GM06990 (cell line): ENCODE measurements around the gene CDC20.

ENCODE experiments used
- DNase-seq: peaks from one replicate; pipeline ENCODE4 v3.0.0-alpha.2; 2011; ENCODE audit not compliant: insufficient read length; ENCODE audit errors: extremely low read depth
- H3K27me3 ChIP-seq: replicated peaks from 2 replicates; pipeline ENCODE4 v1.6.0; 2011; ENCODE audit warnings: low read length; ENCODE audit not compliant: control insufficient read depth, insufficient read depth
- H3K36me3 ChIP-seq: 2 replicates; pipeline ENCODE4 v1.5.1; 2011; ENCODE audit warnings: low read length; ENCODE audit not compliant: control insufficient read depth, insufficient read depth
- H3K4me3 ChIP-seq: replicated peaks from 2 replicates; pipeline ENCODE4 v1.5.1; 2011; ENCODE audit warnings: low read depth, mild to moderate bottlenecking, control low read depth, low read length
- CTCF ChIP-seq: IDR thresholded peaks from 2 replicates; pipeline ENCODE4 v1.5.1; 2011; ENCODE audit warnings: low read length, control low read depth, mild to moderate bottlenecking, inconsistent platforms; ENCODE audit not compliant: insufficient read depth, poor library complexity, severe bottlenecking

CDC20 gene

GRCh38 chr1:43317817-43318471 lies 40.8 kb upstream of the CDC20 start:
- TF ChIP-seq CTCF = no peak
- Histone ChIP-seq H3K36me3 (no peaks in the 10 kb centered on the region), H3K27me3 (no peaks in the 10 kb centered on the region), H3K4me3 (no peak overlapping the region)
- DNase-seq = no peak

DNA sequence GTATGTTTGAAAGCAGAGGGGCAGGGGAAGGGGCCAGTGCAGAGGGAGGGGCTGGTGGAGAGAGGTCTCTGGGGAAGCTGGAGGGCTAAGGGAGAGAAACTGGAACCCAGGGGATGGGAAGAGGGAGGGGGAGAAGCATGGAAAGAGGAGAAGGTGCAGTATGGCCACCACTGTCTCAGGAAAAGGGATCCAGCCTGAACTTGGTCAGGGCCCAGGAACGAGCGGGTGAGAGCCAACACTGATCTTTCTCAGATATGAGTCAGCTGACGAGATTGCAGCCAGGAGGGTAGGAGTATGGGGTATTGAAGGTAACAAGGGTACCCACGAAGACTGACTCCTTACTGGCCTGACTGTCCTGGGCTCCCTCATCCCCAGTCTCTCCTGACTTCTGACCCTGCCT lies 40.0 kb upstream of the CDC20 start:
- Histone ChIP-seq H3K4me3 (no peak overlapping the region), H3K27me3 (no peaks in the 10 kb centered on the region), H3K36me3 (no peaks in the 10 kb centered on the region)
- no peak for DNase-seq
- no peak for TF ChIP-seq CTCF

- Histone ChIP-seq H3K27me3 (no peaks in the 10 kb centered on the region), H3K4me3 (no peak overlapping the region), H3K36me3 (no peaks in the 10 kb centered on the region)
- DNase-seq = no peak
- no peak for TF ChIP-seq CTCF
Observed at GRCh38 chr1:43319288-43319687, 39.5 kb upstream of the CDC20 start.

- no peak for DNase-seq
Observed at GRCh38 chr1:43319766-43320165, 39.0 kb upstream of the CDC20 start.

DNA sequence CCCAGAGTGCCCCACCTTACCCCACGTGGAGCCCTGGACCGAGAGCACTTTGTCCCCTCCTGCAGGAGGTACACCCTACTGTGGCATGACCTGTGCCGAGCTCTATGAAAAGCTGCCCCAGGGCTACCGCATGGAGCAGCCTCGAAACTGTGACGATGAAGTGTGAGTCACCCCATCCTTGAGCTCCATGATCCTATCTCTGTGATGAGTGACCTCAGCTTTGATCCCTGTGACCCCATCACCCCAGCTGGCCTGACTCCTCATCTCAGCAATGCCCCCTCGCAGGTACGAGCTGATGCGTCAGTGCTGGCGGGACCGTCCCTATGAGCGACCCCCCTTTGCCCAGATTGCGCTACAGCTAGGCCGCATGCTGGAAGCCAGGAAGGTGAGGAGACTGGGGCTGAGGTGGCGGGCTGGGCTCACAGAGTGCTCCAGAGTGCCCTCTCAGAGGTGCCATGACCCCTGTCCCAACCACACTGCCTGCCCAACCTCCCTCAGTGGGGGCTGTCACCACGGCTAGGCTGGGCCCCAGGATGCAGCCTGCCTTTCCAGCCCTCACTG lies 37.4 kb upstream of the CDC20 start:
- no peak for TF ChIP-seq CTCF

More at GRCh38 chr1:43319766-43320165, 39.0 kb upstream of the CDC20 start:
- TF ChIP-seq CTCF = no peak
- Histone ChIP-seq H3K36me3 (no peaks in the 10 kb centered on the region), H3K4me3 (no peak overlapping the region), H3K27me3 (no peaks in the 10 kb centered on the region)

GRCh38 chr1:43322506-43322905 lies 36.3 kb upstream of the CDC20 start:
- no peak for DNase-seq
- Histone ChIP-seq H3K36me3 (no peaks in the 10 kb centered on the region), H3K27me3 (no peaks in the 10 kb centered on the region), H3K4me3 (no peak overlapping the region)
- no peak for TF ChIP-seq CTCF

More for the DNA sequence above, 37.4 kb upstream of the CDC20 start:
- DNase-seq = no peak
- Histone ChIP-seq H3K4me3 (no peak overlapping the region), H3K36me3 (no peaks in the 10 kb centered on the region), H3K27me3 (no peaks in the 10 kb centered on the region)
